ENCODE results near the gene CPSF3. TPM values are rescaled to one million over a fixed set of nuclear protein-coding genes. Genes with fewer than 3 reads are reported as not detected.
A peak's percentile ranks its signal among the peaks of the same experiment; 100 is the strongest.

Gene CPSF3
- total and polyA plus RNA-seq, 2 of the 4 experiments (the other 2 are of a cell fraction) = 29.2 to 64.5 TPM

- WGBS, 2 experiments (ENCODE audit: extremely low coverage in 2 of 2, insufficient read length in 1 of 2) = 97% methylated on average over 4 of the region's 7 CpGs; no CpG with 5 or more reads in 1 of the 2 experiments
- dilution Hi-C loops (cut with HindIII; ENCODE audit: low sequenced_read_pairs, unreplicated experiment) (no loop called here), in situ Hi-C loops (cut with MboI; ENCODE audit: low sequenced_read_pairs) (no loop called here), intact Hi-C loops (cut with micrococcal nuclease) (no loop called here)
- Histone ChIP-seq H2AK5ac (ENCODE audit: low read depth, low read length) (no peak overlapping the region), H4K20me1 (ENCODE audit: insufficient read depth, low read length) (no peaks in the 10 kb centered on the region), H3K23ac (ENCODE audit: low read depth, low read length) (no peak overlapping the region), H3K9me3 (ENCODE audit: control insufficient read depth, insufficient read depth, low read length) (no peaks in the 10 kb centered on the region), H2BK20ac (ENCODE audit: low read depth, low read length) (no peak overlapping the region), H4K91ac (ENCODE audit: insufficient read depth, low read depth, low read length) (no peak overlapping the region), H2BK5ac (ENCODE audit: low read depth, low read length, poor library complexity, severe bottlenecking) (no peak overlapping the region), H3K9ac (ENCODE audit: low read depth, low read length) (no peak overlapping the region), H3K4me2 (ENCODE audit: low read depth, low read length) (no peak overlapping the region), H4K5ac (ENCODE audit: low read depth, low read length) (no peak overlapping the region), H3K4me3 (ENCODE audit: insufficient read depth, low read depth, low read length) (no peak overlapping the region), H2BK120ac (ENCODE audit: low read depth, low read length) (no peak overlapping the region), H3K4me1 (ENCODE audit: control insufficient read depth, insufficient read depth, low read length) (peaks cover 5% of the 10 kb centered on the region; the same call in 1 of the 2 replicates), H3K9me1 (ENCODE audit: insufficient read depth, low read length) (peaks cover 10% of the 10 kb centered on the region), H2BK15ac (ENCODE audit: low read depth, low read length) (no peak overlapping the region), H3K27ac (ENCODE audit: insufficient read depth, low read length) (no peak overlapping the region), H3K79me1 (ENCODE audit: low read depth in 1 of 2, low read length in 2 of 2) (peaks cover 7 to 21% of the 10 kb centered on the region in 2 experiments; a peak in 3 of 4 replicates), H2AFZ (replicated peaks; ENCODE audit: low read length, poor library complexity) (no peak overlapping the region), H3K4ac (ENCODE audit: low read depth, low read length) (0 out of 2 replicates have a peak overlapping the region, but pooled peaks have one; percentile 8), H3K56ac (ENCODE audit: extremely low read depth, insufficient read depth, low read length) (no peak overlapping the region), H2AK9ac (replicated peaks; ENCODE audit: low read depth, low read length, poor library complexity) (no peak overlapping the region), H3K18ac (ENCODE audit: low read depth, low read length) (no peak overlapping the region), H3K36me3 (ENCODE audit: control insufficient read depth, insufficient read depth, low read length) (peaks cover 14% of the 10 kb centered on the region), H3K27me3 (ENCODE audit: control insufficient read depth, insufficient read depth, low read length) (no peaks in the 10 kb centered on the region), H4K8ac (ENCODE audit: low read depth in 2 of 2, low read length in 2 of 2) (no peak overlapping the region), H3K14ac (replicated peaks; ENCODE audit: low read depth, low read length) (no peak overlapping the region)
- ATAC-seq (ENCODE audit: low read depth) = peak; percentile 60
- peak; percentile 69 for DNase-seq
- TF ChIP-seq RAD21 (IDR thresholded peaks at IDR 0.05; ENCODE audit: low read length) (no peak), USF2 (IDR thresholded peaks at IDR 0.05; ENCODE audit: low read depth, low read length) (no peak), CEBPB (IDR thresholded peaks at IDR 0.05; ENCODE audit: low read depth, low read length) (peak; percentile 35; the same call in 1 of the 2 replicates)
- ChIA-PET CTCF (no interaction called here), POLR2A (ENCODE audit: unreplicated experiment) (no interaction called here)
- no TSS peak for BruUV-seq (replicated peaks)
Observed at GRCh38 chr2:9463698-9464034, 40.2 kb downstream of the CPSF3 start.

Data from IMR-90 (cell line).